Neutrophil (primary cell): ENCODE measurements around the gene NUBP2.

Experiments used
- H3K27ac ChIP-seq: fragments of 200-600 bp; sonication (generic); 2 replicates; pipeline ENCODE4 v1.5.1; 2016; ENCODE audit warnings: mild to moderate bottlenecking, moderate library complexity
- H3K27me3 ChIP-seq: fragments of 200-600 bp; sonication (generic); 2 replicates; pipeline ENCODE4 v1.6.0; 2016; ENCODE audit warnings: mild to moderate bottlenecking
- H3K36me3 ChIP-seq: fragments of 200-600 bp; sonication (generic); 2 replicates; pipeline ENCODE4 v1.5.1; 2017
- H3K4me1 ChIP-seq, 2 experiments: fragments of 200-600 bp in 1 of 2; sonication (generic) in 1 of 2; 1 replicate in 1 of 2; 2 replicates in 1 of 2; pipeline versions ENCODE4 v1.5.1 to v1.6.1; 2013 to 2016; ENCODE audit warnings: low read depth in 1 of 2, low read length in 1 of 2, mild to moderate bottlenecking in 1 of 2, moderate library complexity in 1 of 2; ENCODE audit not compliant: control insufficient read depth in 1 of 2, insufficient read depth in 1 of 2
- H3K4me3 ChIP-seq, 2 experiments: fragments of 200-600 bp in 1 of 2; sonication (generic) in 1 of 2; 1 replicate in 1 of 2; 2 replicates in 1 of 2; pipeline ENCODE4 v1.5.1; 2013 to 2016; ENCODE audit warnings: low read depth in 1 of 2, low read length in 1 of 2, mild to moderate bottlenecking in 1 of 2, moderate library complexity in 1 of 2
- H3K9me3 ChIP-seq: fragments of 200-600 bp; sonication (generic); 2 replicates; pipeline ENCODE4 v1.5.1; 2016
- TF ChIP-seq, protein P1 (sequence below): fragments of 200-600 bp; sonication (generic); IDR thresholded peaks from 2 replicates; pipeline ENCODE4 v1.5.1; 2016; ENCODE audit warnings: antibody characterized with exemption

NUBP2 gene

DNA sequence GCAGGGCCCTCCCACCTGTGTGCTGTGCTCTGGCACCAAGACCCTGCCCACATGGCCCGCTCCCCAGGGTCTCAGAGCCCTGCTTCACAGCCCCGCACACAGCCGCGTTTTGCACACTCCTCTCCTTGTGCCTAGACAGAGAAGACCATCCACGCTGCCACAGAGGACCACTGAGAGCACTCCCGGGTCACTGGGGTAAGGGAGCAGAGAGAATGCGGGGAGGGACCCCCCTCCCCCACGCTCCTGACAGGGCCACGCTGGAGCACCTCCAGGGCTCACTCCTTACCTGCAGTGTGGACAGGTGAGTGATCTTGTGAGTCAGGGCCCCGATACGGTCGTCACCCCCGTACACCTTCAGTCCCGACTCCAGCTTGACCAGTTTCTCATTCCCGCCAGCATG is 36.9 kb downstream of the NUBP2 start:
- Histone ChIP-seq H3K27me3 (no peaks in the 10 kb centered on the region), H3K4me3 (no peak overlapping the region), H3K36me3 (peaks cover 78% of the 10 kb centered on the region), H3K9me3 (no peaks in the 10 kb centered on the region), H3K27ac (no peak overlapping the region), H3K4me1 (no peaks in the 10 kb centered on the region)
- TF ChIP-seq, protein P1, sequence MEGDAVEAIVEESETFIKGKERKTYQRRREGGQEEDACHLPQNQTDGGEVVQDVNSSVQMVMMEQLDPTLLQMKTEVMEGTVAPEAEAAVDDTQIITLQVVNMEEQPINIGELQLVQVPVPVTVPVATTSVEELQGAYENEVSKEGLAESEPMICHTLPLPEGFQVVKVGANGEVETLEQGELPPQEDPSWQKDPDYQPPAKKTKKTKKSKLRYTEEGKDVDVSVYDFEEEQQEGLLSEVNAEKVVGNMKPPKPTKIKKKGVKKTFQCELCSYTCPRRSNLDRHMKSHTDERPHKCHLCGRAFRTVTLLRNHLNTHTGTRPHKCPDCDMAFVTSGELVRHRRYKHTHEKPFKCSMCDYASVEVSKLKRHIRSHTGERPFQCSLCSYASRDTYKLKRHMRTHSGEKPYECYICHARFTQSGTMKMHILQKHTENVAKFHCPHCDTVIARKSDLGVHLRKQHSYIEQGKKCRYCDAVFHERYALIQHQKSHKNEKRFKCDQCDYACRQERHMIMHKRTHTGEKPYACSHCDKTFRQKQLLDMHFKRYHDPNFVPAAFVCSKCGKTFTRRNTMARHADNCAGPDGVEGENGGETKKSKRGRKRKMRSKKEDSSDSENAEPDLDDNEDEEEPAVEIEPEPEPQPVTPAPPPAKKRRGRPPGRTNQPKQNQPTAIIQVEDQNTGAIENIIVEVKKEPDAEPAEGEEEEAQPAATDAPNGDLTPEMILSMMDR, result no peak

DNA sequence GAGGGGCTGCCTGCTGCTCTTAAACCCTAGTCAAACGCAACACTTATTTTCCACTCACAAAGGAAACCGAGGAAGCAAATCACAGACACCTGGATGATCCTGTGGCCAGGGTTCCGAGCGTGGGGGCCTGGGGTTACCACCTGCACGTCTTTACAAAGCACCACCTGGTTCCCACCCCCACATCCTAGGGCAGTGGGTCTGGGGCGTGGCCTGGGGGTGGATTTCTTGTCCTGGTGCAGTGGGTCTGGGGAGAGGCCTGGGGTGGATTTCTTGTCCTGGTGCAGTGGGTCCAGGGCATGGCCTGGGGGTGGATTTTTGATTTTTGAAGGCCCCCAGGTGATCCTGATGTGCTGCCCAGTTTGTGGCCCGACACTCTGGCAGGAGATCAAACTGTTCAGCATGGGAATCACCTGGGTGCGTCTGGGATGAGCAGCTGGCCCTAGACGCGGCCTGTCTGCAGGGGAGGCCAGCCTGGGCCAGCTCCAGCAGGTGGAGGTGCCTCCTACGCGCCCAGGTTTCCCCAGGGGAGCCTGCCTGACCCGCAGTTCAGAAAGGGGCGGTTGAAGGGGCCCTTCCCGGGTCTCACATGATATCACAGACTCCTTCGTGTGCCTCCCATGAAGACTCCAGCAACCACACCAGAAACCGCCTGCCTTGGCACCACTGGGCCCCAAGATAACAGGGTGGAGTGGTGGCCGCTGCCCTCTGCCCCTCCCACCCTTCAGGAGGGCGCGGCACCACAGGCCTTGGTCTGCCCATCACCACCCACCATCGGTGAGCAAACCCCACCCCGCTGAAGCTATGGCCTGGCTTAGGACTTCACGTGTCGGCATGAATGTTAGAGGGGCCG is 37.6 kb downstream of the NUBP2 start:
- Histone ChIP-seq H3K9me3 (no peaks in the 10 kb centered on the region), H3K27ac (no peak overlapping the region), H3K4me1 (peaks cover 3% of the 10 kb centered on the region in 2 experiments), H3K27me3 (no peaks in the 10 kb centered on the region), H3K4me3 (no peak overlapping the region), H3K36me3 (peaks cover 74% of the 10 kb centered on the region)
- TF ChIP-seq, protein P1, result no peak

- peaks cover 9% of the 10 kb centered on the region in 2 experiments for H3K4me1 ChIP-seq
- H3K4me3 ChIP-seq, result no peak overlapping the region
- H3K27ac ChIP-seq, result no peak overlapping the region
- H3K36me3 ChIP-seq, result peaks cover 70% of the 10 kb centered on the region
- no peaks in the 10 kb centered on the region for H3K27me3 ChIP-seq
- TF ChIP-seq, protein P1, result no peak
- H3K9me3 ChIP-seq, result no peaks in the 10 kb centered on the region
Observed at GRCh38 chr16:1820946-1821290, 38.2 kb downstream of the NUBP2 start.

DNA sequence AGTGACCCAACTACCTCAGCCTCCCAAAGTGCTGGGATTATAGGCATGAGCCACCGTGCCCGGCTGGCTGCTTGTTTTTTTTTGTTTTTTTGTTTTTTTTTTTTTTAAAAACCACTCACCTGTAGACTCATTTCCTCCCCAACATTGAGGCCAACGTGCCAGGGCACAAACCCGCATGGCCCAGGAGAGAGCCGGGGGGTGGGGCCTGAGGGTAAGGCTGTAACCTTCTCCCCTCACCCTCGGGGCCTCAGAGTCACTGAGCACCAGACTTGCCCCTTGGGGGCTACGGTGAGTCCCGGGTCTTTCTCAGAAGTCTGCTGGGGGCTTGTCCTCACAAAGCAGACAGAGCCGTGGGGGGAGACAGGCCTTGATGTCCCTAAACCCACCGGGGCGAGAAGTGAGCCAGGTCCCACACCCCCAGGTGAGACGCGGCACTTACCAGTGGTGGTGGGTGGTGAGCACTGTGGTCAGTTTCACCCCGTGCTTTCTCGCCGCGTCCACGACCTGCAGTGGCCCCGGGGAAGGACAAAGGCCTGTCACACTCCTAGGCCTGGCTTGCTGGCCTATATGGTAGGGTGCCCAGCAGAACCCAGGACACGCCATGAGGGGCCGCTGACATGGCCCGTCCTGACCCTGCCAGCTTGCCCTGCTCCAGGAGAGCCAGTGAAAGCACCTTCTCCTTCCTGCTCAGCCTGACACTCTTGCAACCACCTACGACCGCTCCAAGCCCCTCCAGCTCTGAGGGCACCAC is 39.3 kb downstream of the NUBP2 start:
- Histone ChIP-seq H3K27ac (no peak overlapping the region), H3K9me3 (no peaks in the 10 kb centered on the region), H3K4me1 (peaks cover 10 to 11% of the 10 kb centered on the region in 2 experiments), H3K36me3 (peaks cover 59% of the 10 kb centered on the region), H3K27me3 (no peaks in the 10 kb centered on the region), H3K4me3 (no peak overlapping the region)
- TF ChIP-seq, protein P1, result no peak

DNA sequence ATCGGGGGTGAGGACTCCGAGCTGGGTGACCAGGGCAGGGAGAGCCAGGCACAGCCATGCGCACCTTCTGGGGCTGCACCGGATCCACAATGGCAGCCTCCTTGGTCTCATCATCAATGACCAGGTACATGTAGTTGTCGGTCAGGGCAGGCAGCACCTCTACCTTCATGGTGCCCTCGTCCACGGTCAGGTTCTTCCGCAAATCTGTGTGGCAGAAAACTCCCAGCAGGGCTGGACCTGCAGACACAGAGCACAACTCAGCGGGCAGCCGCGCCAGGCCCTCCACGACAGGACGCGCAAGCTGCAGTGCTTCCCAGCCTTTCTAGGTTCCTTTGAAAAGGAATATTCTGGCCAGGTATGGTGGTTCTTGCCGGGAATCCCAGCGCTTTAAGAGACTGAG is 40.0 kb downstream of the NUBP2 start:
- TF ChIP-seq, protein P1, result no peak
- no peak overlapping the region for H3K4me3 ChIP-seq

More for the DNA sequence above, 40.0 kb downstream of the NUBP2 start:
- Histone ChIP-seq H3K27me3 (no peaks in the 10 kb centered on the region), H3K9me3 (no peaks in the 10 kb centered on the region), H3K27ac (no peak overlapping the region), H3K4me1 (peaks cover 16 to 17% of the 10 kb centered on the region in 2 experiments), H3K36me3 (peaks cover 51% of the 10 kb centered on the region)
